NT2/D1 (cell line): Measurements from ENCODE around the gene DNM3.

ENCODE experiments used
- SUZ12 ChIP-seq: IDR thresholded peaks from 2 replicates; pipeline ENCODE4 v1.6.1; 2011; ENCODE audit not compliant: insufficient read length, insufficient read depth; ENCODE audit errors: extremely low read depth
- YY1 ChIP-seq: IDR thresholded peaks from 2 replicates; pipeline ENCODE4 v1.6.1; 2011; ENCODE audit not compliant: insufficient read length, insufficient read depth
- ZNF274 ChIP-seq: IDR thresholded peaks from 2 replicates; pipeline ENCODE4 v1.6.1; 2011; ENCODE audit warnings: mild to moderate bottlenecking, low read depth, low read length

GRCh38 chr1:172251486-172251885, 410.2 kb downstream of the DNM3 start:
- TF ChIP-seq SUZ12 (no peak), YY1 (no peak), ZNF274 (no peak)
